Large intestine (tissue), 3 donors: ENCODE measurements around the gene PPY. TPM values are rescaled to one million over a fixed set of nuclear protein-coding genes. Genes with fewer than 3 reads are reported as not detected.
"Not testable (repeated sequence)": the region's sequence is repeated elsewhere in the genome, so short reads cannot be mapped to it uniquely, and the experiment has no call there.

Experiments used
- DNase-seq, 2 donors: peaks; one replicate each; pipeline versions ENCODE4 v3.0.0 to v3.0.0-alpha.2; 2013
- H3K27ac ChIP-seq: one replicate; pipeline ENCODE4 v1.5.1; 2013; ENCODE audit warnings: low read length
- H3K27me3 ChIP-seq: 2 replicates; pipeline ENCODE4 v1.6.1; 2013; ENCODE audit warnings: low read length; ENCODE audit not compliant: control insufficient read depth, insufficient read depth
- H3K36me3 ChIP-seq: 2 replicates; pipeline ENCODE4 v1.6.1; 2013; ENCODE audit warnings: low read length; ENCODE audit not compliant: control insufficient read depth, insufficient read depth
- H3K4me1 ChIP-seq: one replicate; pipeline ENCODE4 v1.6.1; 2013; ENCODE audit warnings: low read length; ENCODE audit not compliant: control insufficient read depth, insufficient read depth
- H3K4me3 ChIP-seq: one replicate; pipeline ENCODE4 v1.5.1; 2013; ENCODE audit warnings: low read length
- H3K9me3 ChIP-seq: one replicate; pipeline ENCODE4 v1.6.1; 2013; ENCODE audit warnings: mild to moderate bottlenecking, low read depth, low read length, moderate library complexity; ENCODE audit not compliant: control insufficient read depth
- WGBS: methylation state at CpG from one replicate; pipeline ENCODE4 v1.1.5; 2013; ENCODE audit warnings: low lambda C conversion rate; ENCODE audit not compliant: insufficient coverage; 5-methylcytosine and 5-hydroxymethylcytosine counted together
- polyA plus RNA-seq: library from polyadenylated mRNA; unstranded; fragments of 120-200 nt; gene quantifications from one replicate; pipeline ENCODE4 v1.2.1, GENCODE V29; 2013

The PPY gene
- polyA plus RNA-seq, 1 donor = 0.34 TPM

DNA sequence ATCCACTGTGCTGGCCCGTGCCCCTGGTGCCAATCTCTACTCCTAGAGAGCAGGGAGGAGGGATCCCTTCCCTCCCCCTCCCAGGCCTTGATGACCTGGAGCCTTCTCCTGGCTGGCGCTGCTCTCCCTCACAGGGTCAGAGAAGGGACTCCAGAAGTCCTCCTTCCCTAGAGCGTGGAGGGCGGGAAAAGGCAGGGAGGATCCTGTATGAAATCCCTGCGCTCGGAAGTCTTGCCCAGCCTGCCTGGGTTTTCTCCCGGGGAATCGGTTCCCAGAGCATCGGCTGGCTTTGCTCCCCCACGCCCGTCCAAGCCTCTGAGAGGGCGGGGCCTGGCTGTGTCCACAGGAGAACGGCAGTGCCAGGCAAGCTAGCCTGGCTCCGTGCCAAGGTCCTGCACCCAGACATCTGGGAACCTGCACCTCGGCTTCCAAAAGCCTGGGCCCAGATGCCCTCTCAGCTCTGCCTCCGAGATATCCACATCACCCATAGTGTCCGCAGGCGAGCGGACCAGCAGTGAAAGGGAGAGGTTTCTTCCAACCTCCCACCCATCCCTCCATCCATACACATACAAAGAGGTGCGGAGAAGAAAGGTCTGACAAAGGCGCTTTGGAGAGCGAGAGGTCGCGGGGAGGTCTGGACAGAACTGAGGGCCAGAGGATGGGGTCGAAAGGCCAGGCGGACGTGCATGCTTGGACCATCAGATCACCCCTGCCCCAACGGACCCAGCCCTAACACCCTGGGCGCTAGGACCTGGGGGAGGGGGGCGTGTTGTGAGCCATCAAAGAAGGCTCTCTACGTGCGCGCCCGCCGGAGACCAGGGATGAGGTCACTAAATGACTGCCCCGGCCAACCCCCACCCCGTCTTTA lies 36.1 kb downstream of the PPY start:
- Histone ChIP-seq H3K27me3 (peaks cover 62% of the 10 kb centered on the region), H3K9me3 (no peaks in the 10 kb centered on the region), H3K4me1 (peaks cover 26% of the 10 kb centered on the region), H3K36me3 (no peaks in the 10 kb centered on the region), H3K4me3 (peak overlapping the region; percentile 61), H3K27ac (peak overlapping the region; percentile 2)
- WGBS = no CpG with 5 or more reads among the region's 37 CpGs
- DNase-seq = peak in 1 of 2 donors; percentile 60

GRCh38 chr17:43905400-43905984 lies 36.8 kb downstream of the PPY start:
- H3K27me3 ChIP-seq = peaks cover 66% of the 10 kb centered on the region
- H3K36me3 ChIP-seq = no peaks in the 10 kb centered on the region
- no peaks in the 10 kb centered on the region for H3K9me3 ChIP-seq
- WGBS = no CpG with 5 or more reads among the region's 3 CpGs
- H3K27ac ChIP-seq = no peak overlapping the region
- DNase-seq = no peak
- H3K4me3 ChIP-seq = no peak overlapping the region
- peaks cover 33% of the 10 kb centered on the region for H3K4me1 ChIP-seq

DNA sequence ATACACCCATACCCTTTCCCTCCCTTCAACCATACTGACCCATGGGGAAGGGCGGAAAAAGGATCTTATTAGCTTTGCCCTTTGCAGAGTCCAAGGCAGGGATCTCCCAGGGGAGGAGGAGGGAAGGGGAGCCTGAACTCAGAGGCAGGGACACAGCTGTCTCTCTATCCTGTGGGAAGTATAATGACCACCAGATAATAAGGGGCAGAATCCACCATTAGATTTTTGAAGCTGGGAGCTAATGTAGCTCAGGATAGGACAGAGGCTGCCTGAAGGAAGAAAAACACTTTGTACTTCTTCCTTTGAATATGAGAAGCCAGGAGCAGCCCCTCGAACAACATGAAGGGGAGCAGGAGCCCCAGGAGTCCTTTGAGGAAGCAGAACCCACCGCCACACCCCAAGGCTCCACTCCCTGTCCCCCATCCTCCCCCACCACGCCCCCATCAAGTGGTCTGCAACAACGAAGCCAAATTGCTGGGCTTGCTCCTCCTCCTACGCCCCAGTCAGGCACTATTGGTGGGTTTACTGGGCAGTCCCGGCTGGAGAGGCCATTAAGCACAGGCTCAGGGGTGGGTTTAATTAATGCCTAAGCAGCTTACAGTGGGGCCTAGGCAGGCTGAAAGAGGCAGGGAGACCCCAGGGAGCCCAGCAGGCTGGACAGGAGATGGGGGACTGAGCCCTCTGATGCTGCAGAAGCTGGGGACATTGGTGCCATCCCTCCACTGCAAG lies 40.3 kb downstream of the PPY start:
- WGBS = no CpG with 5 or more reads among the region's 7 CpGs
- peaks cover 38% of the 10 kb centered on the region for H3K27me3 ChIP-seq
- no peaks in the 10 kb centered on the region for H3K9me3 ChIP-seq
- H3K4me1 ChIP-seq = peaks cover 26% of the 10 kb centered on the region
- H3K27ac ChIP-seq = no peak overlapping the region
- H3K36me3 ChIP-seq = no peaks in the 10 kb centered on the region
- DNase-seq = no peak
- no peak overlapping the region for H3K4me3 ChIP-seq

- Histone ChIP-seq H3K4me1 (peaks cover 17% of the 10 kb centered on the region), H3K36me3 (no peaks in the 10 kb centered on the region), H3K27me3 (peaks cover 32% of the 10 kb centered on the region), H3K27ac (no peak overlapping the region), H3K4me3 (peak overlapping the region; percentile 47), H3K9me3 (no peaks in the 10 kb centered on the region)
- no CpG with 5 or more reads among the region's 13 CpGs for WGBS
- DNase-seq = peak in 1 of 2 donors; percentile 34
Observed at GRCh38 chr17:43900858-43901754, 41.2 kb downstream of the PPY start.

DNA sequence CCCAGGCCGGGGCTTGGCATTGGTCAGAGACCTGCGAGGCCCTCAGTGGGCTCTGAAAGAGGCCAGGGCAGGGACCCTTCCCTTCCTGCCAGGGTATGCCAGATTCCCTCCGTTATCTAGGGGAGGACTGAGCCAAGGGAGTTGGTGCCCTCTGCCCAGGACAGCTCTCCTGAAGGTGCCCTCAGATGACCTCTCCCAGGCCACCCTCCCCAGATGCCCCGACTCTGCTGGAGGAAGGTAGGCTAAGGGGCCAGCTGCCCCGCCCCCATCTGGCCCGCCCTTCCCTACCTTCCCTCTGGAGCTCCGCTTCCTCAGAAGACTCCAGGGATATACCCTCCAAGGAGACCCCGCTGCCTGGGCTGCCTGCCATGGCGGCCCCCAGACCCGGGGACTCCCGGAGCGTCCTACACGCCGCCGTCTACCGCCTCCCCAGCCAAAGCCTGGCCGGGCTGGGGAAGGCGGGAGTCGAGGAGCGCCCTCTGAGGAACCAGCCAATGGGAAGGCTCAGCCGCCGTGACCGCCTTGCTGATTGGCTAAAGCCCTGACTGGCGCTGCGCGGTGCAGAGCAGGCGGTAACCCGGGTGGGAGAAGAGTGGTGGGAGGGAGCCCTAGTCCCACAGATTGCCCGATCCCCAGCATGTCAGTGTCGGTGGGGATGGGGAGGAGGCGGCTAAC lies 42.0 kb downstream of the PPY start:
- DNase-seq = peak; percentile 69 to 76
- Histone ChIP-seq H3K4me3 (peak overlapping the region; percentile 47), H3K4me1 (peaks cover 13% of the 10 kb centered on the region), H3K27me3 (peaks cover 24% of the 10 kb centered on the region), H3K36me3 (no peaks in the 10 kb centered on the region), H3K27ac (no peak overlapping the region), H3K9me3 (no peaks in the 10 kb centered on the region)
- no CpG with 5 or more reads among the region's 31 CpGs for WGBS

DNA sequence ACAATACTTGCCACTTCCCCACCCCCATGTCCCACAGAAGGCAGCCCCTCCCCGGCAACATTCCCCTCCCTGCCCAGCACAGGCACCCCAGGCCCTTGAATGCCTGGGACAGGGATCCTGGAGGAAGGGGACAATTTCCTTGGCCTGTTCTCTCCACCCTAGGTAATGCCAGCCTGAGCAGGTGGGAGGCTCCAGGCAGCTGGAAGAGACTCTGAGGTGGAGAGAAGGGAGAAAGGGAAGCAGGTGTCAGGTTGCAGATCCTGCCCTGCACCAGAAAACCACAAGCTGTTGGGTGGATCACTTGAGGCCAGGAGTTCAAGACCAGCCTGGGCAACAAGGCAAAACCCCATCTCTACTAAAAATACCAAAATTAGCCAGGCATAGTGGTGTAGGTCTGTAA lies 43.8 kb downstream of the PPY start:
- Histone ChIP-seq H3K4me3 (no peak overlapping the region), H3K27ac (no peak overlapping the region), H3K4me1 (peaks cover 13% of the 10 kb centered on the region), H3K36me3 (no peaks in the 10 kb centered on the region), H3K27me3 (peaks cover 7% of the 10 kb centered on the region), H3K9me3 (no peaks in the 10 kb centered on the region)
- no peak for DNase-seq
- WGBS = no CpG with 5 or more reads among the region's 1 CpG

GRCh38 chr17:43897831-43898230 lies 44.4 kb downstream of the PPY start:
- H3K4me3 ChIP-seq = no peak overlapping the region
- peaks cover 7% of the 10 kb centered on the region for H3K27me3 ChIP-seq
- H3K36me3 ChIP-seq = no peaks in the 10 kb centered on the region
- no peaks in the 10 kb centered on the region for H3K9me3 ChIP-seq
- no CpG with 5 or more reads among the region's 3 CpGs for WGBS
- no peak overlapping the region for H3K27ac ChIP-seq
- peaks cover 13% of the 10 kb centered on the region for H3K4me1 ChIP-seq
- DNase-seq = no peak

DNA sequence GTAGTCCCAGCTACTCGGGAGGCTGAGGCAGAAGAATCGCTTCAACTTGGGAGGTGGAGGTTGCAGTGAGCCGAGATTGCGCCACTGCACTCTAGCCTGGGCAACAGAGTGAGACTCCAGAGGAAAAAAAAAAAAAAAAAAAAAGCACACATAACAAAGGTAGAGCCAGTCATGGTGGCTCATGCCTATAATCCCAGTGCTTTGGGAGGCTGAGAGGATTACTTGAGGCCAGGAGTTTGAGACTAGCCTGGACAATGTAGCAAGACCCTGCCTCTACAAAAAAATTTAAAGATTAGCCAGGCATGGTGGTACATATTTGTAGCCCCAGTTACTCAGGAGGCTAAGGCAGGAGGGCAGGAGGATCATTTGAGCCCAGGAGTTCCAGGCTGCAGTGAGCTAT lies 47.8 kb downstream of the PPY start:
- not testable (repeated sequence) for H3K4me3 ChIP-seq, DNase-seq, H3K27ac ChIP-seq, H3K9me3 ChIP-seq, H3K36me3 ChIP-seq, H3K27me3 ChIP-seq, H3K4me1 ChIP-seq
- no CpG with 5 or more reads among the region's 4 CpGs for WGBS

GRCh38 chr17:43892647-43892952 lies 49.7 kb downstream of the PPY start:
- H3K27me3 ChIP-seq = peaks cover 4% of the 10 kb centered on the region
- no peak overlapping the region for H3K27ac ChIP-seq
- no CpG with 5 or more reads among the region's 4 CpGs for WGBS
- no peak overlapping the region for H3K4me3 ChIP-seq
- H3K9me3 ChIP-seq = no peaks in the 10 kb centered on the region
- no peaks in the 10 kb centered on the region for H3K36me3 ChIP-seq
- no peaks in the 10 kb centered on the region for H3K4me1 ChIP-seq
- no peak for DNase-seq
